GM12878 (cell line): Measurements from ENCODE around the gene TCEANC2. TPM values are rescaled to one million over a fixed set of nuclear protein-coding genes. Genes with fewer than 3 reads are reported as not detected.

Experiments
- ATAC-seq: fragments of 200-7000 bp; cut with Tn5 transposase; 3 replicates; pipeline ENCODE4 v1.9.1; 2020; ENCODE audit warnings: mild to moderate bottlenecking, moderate library complexity
- BruUV-seq: library from RNA; stranded (reverse); fragments of 400-500 nt; replicated peaks from 2 replicates; lab custom pipeline; 2021; lab: Mats Ljungman, UMichigan
- CTCF ChIA-PET: fragments of 300-600 bp; sonication (Branson Sonifier 250); formaldehyde crosslinking; extraction: SDS; loops from one replicate; lab custom pipeline; 2021; ENCODE audit warnings: inconsistent platforms; lab: Yijun Ruan, JAX
- POLR2A ChIA-PET: fragments of 350-600 bp; formaldehyde crosslinking; extraction: SDS; loops from one replicate; lab custom pipeline; 2021; ENCODE audit warnings: inconsistent platforms; lab: Charles Lee
- RAD21 ChIA-PET: fragments of 300-600 bp; sonication (Branson Sonifier 250); formaldehyde crosslinking; loops from one replicate; lab custom pipeline; 2023; ENCODE audit warnings: antibody characterized with exemption; ENCODE audit not compliant: unreplicated experiment; lab: Charles Lee
- SMC1A ChIA-PET: fragments of 300-600 bp; sonication (Branson Sonifier 250); formaldehyde crosslinking; loops from one replicate; lab custom pipeline; 2023; ENCODE audit not compliant: unreplicated experiment, uncharacterized antibody; lab: Charles Lee
- DNase-seq: peaks from one replicate; pipeline ENCODE4 v3.0.0-alpha.2; 2011; ENCODE audit warnings: low read depth, low spot score
- FAIRE-seq: peaks from 3 replicates; lab custom pipeline; 2011; peaks lifted over from hg19 to GRCh38; lab: Jason Lieb, UNC
- H2AFZ ChIP-seq: 2 replicates; pipeline ENCODE4 v1.6.0; 2011; ENCODE audit warnings: low read depth, low read length, control low read depth; ENCODE audit not compliant: control insufficient read depth
- H3K27ac ChIP-seq: 2 replicates; pipeline ENCODE4 v1.5.1; 2011; ENCODE audit warnings: control low read depth; ENCODE audit not compliant: control insufficient read depth, insufficient read depth
- H3K27me3 ChIP-seq, 2 experiments: replicated peaks in 1 of 2; 2 replicates each; pipeline versions ENCODE4 v1.6.0 to v1.6.1; 2011; ENCODE audit warnings: low read length in 1 of 2; ENCODE audit not compliant: control insufficient read depth in 2 of 2, insufficient read depth in 2 of 2
- H3K36me3 ChIP-seq, 2 experiments: 2 replicates each; pipeline ENCODE4 v1.5.1; 2011; ENCODE audit warnings: low read length in 1 of 2; ENCODE audit not compliant: control insufficient read depth in 2 of 2, insufficient read depth in 2 of 2
- H3K4me1 ChIP-seq: 2 replicates; pipeline ENCODE4 v1.6.1; 2011; ENCODE audit warnings: mild to moderate bottlenecking, low read length, moderate library complexity, mixed read lengths; ENCODE audit not compliant: control insufficient read depth, insufficient read depth
- H3K4me2 ChIP-seq: 2 replicates; pipeline ENCODE4 v1.6.0; 2011; ENCODE audit warnings: control low read depth; ENCODE audit not compliant: control insufficient read depth, insufficient read depth
- H3K4me3 ChIP-seq: fragments of 200-600 bp; sonication (generic); 2 replicates; pipeline ENCODE4 v1.5.1; 2016
- H3K79me2 ChIP-seq: 2 replicates; pipeline ENCODE4 v1.6.0; 2011; ENCODE audit warnings: low read length; ENCODE audit not compliant: control insufficient read depth, insufficient read depth
- H3K9ac ChIP-seq: 2 replicates; pipeline ENCODE4 v1.8.0; 2011; ENCODE audit warnings: low read length, control low read depth, mixed read lengths; ENCODE audit not compliant: control insufficient read depth, insufficient read depth
- H3K9me3 ChIP-seq: replicated peaks from 3 replicates; pipeline ENCODE4 v1.5.1; 2011; ENCODE audit warnings: mild to moderate bottlenecking, low read length; ENCODE audit not compliant: control insufficient read depth, insufficient read depth
- H4K20me1 ChIP-seq: 2 replicates; pipeline ENCODE4 v1.6.0; 2011; ENCODE audit not compliant: control insufficient read depth, insufficient read depth
- CBFB ChIP-seq: IDR thresholded peaks from 2 replicates; pipeline ENCODE4 v1.6.1; 2016; ENCODE audit warnings: antibody characterized with exemption, low read depth
- CBX3 ChIP-seq: fragments of 200-600 bp; sonication (generic); IDR thresholded peaks from 2 replicates; pipeline ENCODE4 v1.6.1; 2016; ENCODE audit warnings: low read depth, borderline replicate concordance
- CREB1 ChIP-seq: IDR thresholded peaks from 2 replicates; pipeline ENCODE4 v1.6.1; 2012; ENCODE audit warnings: low read depth, mild to moderate bottlenecking, inconsistent platforms
- EP300 ChIP-seq, 2 experiments: fragments of 150-350 bp in 1 of 2; IDR thresholded peaks; 2 replicates each; pipeline ENCODE4 v1.6.1; 2011 to 2012; ENCODE audit warnings: low read depth in 2 of 2, low read length in 2 of 2, borderline replicate concordance in 1 of 2, improper control_type of control experiment in 1 of 2, inconsistent platforms in 1 of 2; ENCODE audit not compliant: control insufficient read depth in 1 of 2
- ETV6 ChIP-seq, 2 experiments: fragments of 450-650 bp in 1 of 2; IDR thresholded peaks in 1 of 2; conservative IDR thresholded peaks in 1 of 2; 2 replicates each; pipeline ENCODE4 v1.6.1; 2014; ENCODE audit warnings: antibody characterized with exemption in 1 of 2, borderline replicate concordance in 1 of 2, low read depth in 1 of 2, mild to moderate bottlenecking in 1 of 2, moderate library complexity in 1 of 2
- JUND ChIP-seq: IDR thresholded peaks from 2 replicates; pipeline ENCODE4 v1.6.1; 2012; ENCODE audit warnings: low read depth, mild to moderate bottlenecking, low read length, improper control_type of control experiment, moderate library complexity
- KAT2A ChIP-seq: conservative IDR thresholded peaks from 2 replicates; pipeline ENCODE4 v1.6.1; 2011; ENCODE audit warnings: low read depth, low read length; ENCODE audit not compliant: control insufficient read depth
- MTA3 ChIP-seq: IDR thresholded peaks from 2 replicates; pipeline ENCODE4 v1.6.1; 2012; ENCODE audit warnings: low read length, inconsistent platforms, borderline replicate concordance
- NR2C2 ChIP-seq: IDR thresholded peaks from 2 replicates; pipeline ENCODE4 v1.6.1; 2011; ENCODE audit warnings: borderline replicate concordance, low read depth; ENCODE audit not compliant: control insufficient read depth, insufficient read length
- TCF12 ChIP-seq: IDR thresholded peaks from 2 replicates; pipeline ENCODE4 v1.6.1; 2011; ENCODE audit warnings: low read depth, mild to moderate bottlenecking, low read length
- WRNIP1 ChIP-seq: IDR thresholded peaks from 2 replicates; pipeline ENCODE4 v1.6.1; 2011; ENCODE audit warnings: low read depth, low read length, improper control_type of control experiment, borderline replicate concordance
- ZNF217 ChIP-seq: fragments of 450-650 bp; IDR thresholded peaks from 2 replicates; pipeline ENCODE4 v1.6.1; 2017; ENCODE audit warnings: antibody characterized with exemption, mild to moderate bottlenecking
- ZNF622 ChIP-seq: fragments of 450-650 bp; IDR thresholded peaks from 2 replicates; pipeline ENCODE4 v1.6.1; 2017; ENCODE audit warnings: mild to moderate bottlenecking, inconsistent platforms
- ZZZ3 ChIP-seq: IDR thresholded peaks from 2 replicates; pipeline ENCODE4 v1.6.1; 2011; ENCODE audit warnings: low read depth; ENCODE audit not compliant: control insufficient read depth, insufficient read length
- WGBS: methylation state at CpG from one replicate; pipeline ENCODE4 v1.1.6; 2016; ENCODE audit warnings: low lambda C conversion rate; ENCODE audit not compliant: insufficient replicate concordance, insufficient coverage; ENCODE audit errors: missing lambda C conversion rate; 5-methylcytosine and 5-hydroxymethylcytosine counted together
- in situ Hi-C: fragments of 300-500 bp; cut with MboI; formaldehyde crosslinking; loops from 9 replicates; pipeline ENCODE4 v1.14.3; 2018; ENCODE audit warnings: mixed read lengths
- intact Hi-C: fragments of 100-400 bp; cut with micrococcal nuclease; formaldehyde crosslinking; loops from one replicate; pipeline ENCODE4 v1.14.2; 2022; ENCODE audit not compliant: unreplicated experiment
- polyA plus RNA-seq, 11 experiments: library from polyadenylated mRNA; depleted of rRNA in 4 of 11; unstranded in 6 of 11; stranded (reverse) in 5 of 11; fragments of >200 nt; fragmentation: Nextera tagmentation in 4 of 11; fragmentation: Illumina TruSeq in 1 of 11; extraction: Ambion mirVana in 4 of 11; extraction: Trizol in 1 of 11; gene quantifications; 1 replicate in 1 of 11; 2 replicates in 10 of 11; pipeline versions ENCODE4 v1.2.1 to v1.2.3, GENCODE V29; 2011 to 2016; ENCODE audit warnings: inconsistent platforms in 2 of 11, missing spikeins in 2 of 11, low read depth in 1 of 11
- total RNA-seq, 4 experiments: library from RNA; depleted of rRNA in 3 of 4; stranded (reverse); fragments of >200 nt in 3 of 4; fragmentation: Illumina TruSeq in 1 of 4; extraction: Trizol in 1 of 4; gene quantifications; 2 replicates each; pipeline versions ENCODE4 v1.2.1 to v1.2.3, GENCODE V29; 2013 to 2021
- TF ChIP-seq, protein P1 (sequence below): fragments of 450-650 bp; IDR thresholded peaks from 2 replicates; pipeline ENCODE4 v1.6.1; 2016; ENCODE audit warnings: mild to moderate bottlenecking, moderate library complexity, borderline replicate concordance
- TF ChIP-seq, protein P2 (sequence below): IDR thresholded peaks from 2 replicates; pipeline ENCODE4 v1.6.1; 2012; ENCODE audit warnings: low read length, inconsistent platforms
- TF ChIP-seq, protein P3 (sequence below): IDR thresholded peaks from 2 replicates; pipeline ENCODE4 v1.6.1; 2011; ENCODE audit warnings: borderline replicate concordance, low read depth, mild to moderate bottlenecking, moderate library complexity, mixed read lengths, low read length; ENCODE audit not compliant: insufficient read depth; ENCODE audit errors: extremely low read length

The TCEANC2 gene
- total and polyA plus RNA-seq, 10 of the 15 experiments (the other 5 are each of a cell fraction or from before 2014, with no cell fraction given) = 4.4 to 13.2 (median 6.4) TPM

DNA sequence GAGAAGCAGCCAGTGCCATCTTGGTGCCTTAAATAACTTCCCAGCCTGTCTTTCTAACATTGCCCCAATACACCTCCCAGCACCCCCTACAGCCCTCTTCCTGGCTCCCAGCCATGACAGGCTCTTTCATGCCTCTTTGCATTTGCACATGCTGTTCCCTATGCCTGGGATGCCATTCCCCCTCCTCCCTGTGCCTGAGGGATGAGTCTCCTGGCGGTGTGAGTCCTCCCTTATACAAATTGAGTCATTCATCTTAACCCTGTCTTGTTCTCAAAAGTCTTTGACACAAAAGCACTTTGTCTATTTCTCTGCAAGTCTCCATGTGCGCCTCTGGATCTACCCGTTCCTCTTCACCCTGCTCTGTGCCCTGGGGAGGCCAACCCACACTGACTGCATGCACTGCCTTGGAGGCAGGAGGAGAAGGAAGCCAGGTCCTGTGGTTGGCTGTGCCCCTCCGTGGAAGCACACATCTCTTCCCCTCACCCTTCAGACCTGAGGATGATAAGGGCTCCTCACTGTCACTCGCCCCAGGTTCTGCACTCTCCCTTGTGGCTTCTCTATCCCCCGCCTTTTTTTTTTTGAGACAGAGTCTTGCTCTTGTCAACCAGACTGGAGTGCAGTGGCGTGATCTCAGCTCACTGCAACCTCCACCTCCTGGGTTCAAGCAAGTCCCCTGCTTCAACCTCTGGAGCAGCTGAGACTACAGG, 74.3 kb downstream of the TCEANC2 start (continued):
- TF ChIP-seq, protein P1, sequence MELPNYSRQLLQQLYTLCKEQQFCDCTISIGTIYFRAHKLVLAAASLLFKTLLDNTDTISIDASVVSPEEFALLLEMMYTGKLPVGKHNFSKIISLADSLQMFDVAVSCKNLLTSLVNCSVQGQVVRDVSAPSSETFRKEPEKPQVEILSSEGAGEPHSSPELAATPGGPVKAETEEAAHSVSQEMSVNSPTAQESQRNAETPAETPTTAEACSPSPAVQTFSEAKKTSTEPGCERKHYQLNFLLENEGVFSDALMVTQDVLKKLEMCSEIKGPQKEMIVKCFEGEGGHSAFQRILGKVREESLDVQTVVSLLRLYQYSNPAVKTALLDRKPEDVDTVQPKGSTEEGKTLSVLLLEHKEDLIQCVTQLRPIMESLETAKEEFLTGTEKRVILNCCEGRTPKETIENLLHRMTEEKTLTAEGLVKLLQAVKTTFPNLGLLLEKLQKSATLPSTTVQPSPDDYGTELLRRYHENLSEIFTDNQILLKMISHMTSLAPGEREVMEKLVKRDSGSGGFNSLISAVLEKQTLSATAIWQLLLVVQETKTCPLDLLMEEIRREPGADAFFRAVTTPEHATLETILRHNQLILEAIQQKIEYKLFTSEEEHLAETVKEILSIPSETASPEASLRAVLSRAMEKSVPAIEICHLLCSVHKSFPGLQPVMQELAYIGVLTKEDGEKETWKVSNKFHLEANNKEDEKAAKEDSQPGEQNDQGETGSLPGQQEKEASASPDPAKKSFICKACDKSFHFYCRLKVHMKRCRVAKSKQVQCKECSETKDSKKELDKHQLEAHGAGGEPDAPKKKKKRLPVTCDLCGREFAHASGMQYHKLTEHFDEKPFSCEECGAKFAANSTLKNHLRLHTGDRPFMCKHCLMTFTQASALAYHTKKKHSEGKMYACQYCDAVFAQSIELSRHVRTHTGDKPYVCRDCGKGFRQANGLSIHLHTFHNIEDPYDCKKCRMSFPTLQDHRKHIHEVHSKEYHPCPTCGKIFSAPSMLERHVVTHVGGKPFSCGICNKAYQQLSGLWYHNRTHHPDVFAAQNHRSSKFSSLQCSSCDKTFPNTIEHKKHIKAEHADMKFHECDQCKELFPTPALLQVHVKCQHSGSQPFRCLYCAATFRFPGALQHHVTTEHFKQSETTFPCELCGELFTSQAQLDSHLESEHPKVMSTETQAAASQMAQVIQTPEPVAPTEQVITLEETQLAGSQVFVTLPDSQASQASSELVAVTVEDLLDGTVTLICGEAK = no peak
- TF ChIP-seq, protein P2, sequence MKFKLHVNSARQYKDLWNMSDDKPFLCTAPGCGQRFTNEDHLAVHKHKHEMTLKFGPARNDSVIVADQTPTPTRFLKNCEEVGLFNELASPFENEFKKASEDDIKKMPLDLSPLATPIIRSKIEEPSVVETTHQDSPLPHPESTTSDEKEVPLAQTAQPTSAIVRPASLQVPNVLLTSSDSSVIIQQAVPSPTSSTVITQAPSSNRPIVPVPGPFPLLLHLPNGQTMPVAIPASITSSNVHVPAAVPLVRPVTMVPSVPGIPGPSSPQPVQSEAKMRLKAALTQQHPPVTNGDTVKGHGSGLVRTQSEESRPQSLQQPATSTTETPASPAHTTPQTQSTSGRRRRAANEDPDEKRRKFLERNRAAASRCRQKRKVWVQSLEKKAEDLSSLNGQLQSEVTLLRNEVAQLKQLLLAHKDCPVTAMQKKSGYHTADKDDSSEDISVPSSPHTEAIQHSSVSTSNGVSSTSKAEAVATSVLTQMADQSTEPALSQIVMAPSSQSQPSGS = no peak
- TF ChIP-seq MTA3 (no peak), ZNF622 (no peak), CBFB (no peak), CBX3 (no peak), ZNF217 (no peak)

DNA sequence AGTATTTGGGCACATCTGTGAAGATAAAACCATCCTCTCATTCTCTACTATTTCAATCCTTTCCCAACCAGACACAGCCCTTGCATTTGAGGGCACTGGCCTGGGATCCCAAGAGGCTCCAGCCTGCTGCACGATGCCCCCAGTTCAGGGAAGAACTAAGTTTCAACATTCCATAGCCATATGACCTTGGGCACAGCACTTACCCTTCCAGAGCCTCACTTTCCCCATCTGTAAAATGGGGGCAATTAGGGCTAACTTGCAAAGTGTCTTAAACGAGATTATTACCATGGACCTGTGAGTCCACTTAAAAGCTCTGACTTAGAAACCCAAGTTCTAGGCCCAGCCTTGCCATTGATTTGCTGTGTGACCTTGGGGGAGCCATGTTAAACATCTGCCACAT, 76.5 kb downstream of the TCEANC2 start:
- ChIA-PET CTCF (no interaction called here), RAD21 (no interaction called here), POLR2A (no interaction called here), SMC1A (no interaction called here)
- FAIRE-seq (no peak), DNase-seq (no peak), ATAC-seq (no peak)
- H3K4me1 ChIP-seq = no peaks in the 10 kb centered on the region
- H3K27me3 ChIP-seq = peaks cover 0 to 2% of the 10 kb centered on the region in 2 experiments; a peak in 1 of 4 replicates
- 3% methylated on average over 2 of the region's 2 CpGs for WGBS
- no peak overlapping the region for H3K4me3 ChIP-seq
- no peaks in the 10 kb centered on the region for H3K36me3 ChIP-seq
- no peak for TF ChIP-seq ETV6 (conservative IDR thresholded peaks at IDR 0.05 in 1 of 2, IDR thresholded peaks at IDR 0.05 in 1 of 2; ENCODE audit: borderline replicate concordance in 1 of 2, low read depth in 1 of 2)
- no peak for TF ChIP-seq NR2C2
- no peak for TF ChIP-seq ZZZ3
- TF ChIP-seq CREB1 = no peak
- no peak for TF ChIP-seq JUND
- TF ChIP-seq WRNIP1 = no peak
- no peak for TF ChIP-seq EP300 (IDR thresholded peaks at IDR 0.05; ENCODE audit: borderline replicate concordance in 1 of 2, control insufficient read depth in 1 of 2, low read depth in 2 of 2, low read length in 2 of 2)
- TF ChIP-seq, protein P3, sequence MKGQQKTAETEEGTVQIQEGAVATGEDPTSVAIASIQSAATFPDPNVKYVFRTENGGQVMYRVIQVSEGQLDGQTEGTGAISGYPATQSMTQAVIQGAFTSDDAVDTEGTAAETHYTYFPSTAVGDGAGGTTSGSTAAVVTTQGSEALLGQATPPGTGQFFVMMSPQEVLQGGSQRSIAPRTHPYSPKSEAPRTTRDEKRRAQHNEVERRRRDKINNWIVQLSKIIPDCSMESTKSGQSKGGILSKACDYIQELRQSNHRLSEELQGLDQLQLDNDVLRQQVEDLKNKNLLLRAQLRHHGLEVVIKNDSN = no peak
- no peak for TF ChIP-seq KAT2A
- no peak for TF ChIP-seq TCF12
- H3K79me2 ChIP-seq = no peaks in the 10 kb centered on the region
- H4K20me1 ChIP-seq = no peaks in the 10 kb centered on the region
- no peaks in the 10 kb centered on the region for H3K9me3 ChIP-seq
- no peak overlapping the region for H3K9ac ChIP-seq
- BruUV-seq = no TSS peak
- no peak overlapping the region for H2AFZ ChIP-seq
- no peak overlapping the region for H3K4me2 ChIP-seq
- intact Hi-C loops (no loop called here), in situ Hi-C loops (no loop called here)
- H3K27ac ChIP-seq = no peak overlapping the region
